G401 (cell line): ENCODE data around the gene USP32. TPM values are rescaled to one million over a fixed set of nuclear protein-coding genes. Genes with fewer than 3 reads are reported as not detected.
"Not testable (repeated sequence)": the region's sequence is repeated elsewhere in the genome, so short reads cannot be mapped to it uniquely, and the experiment has no call there.

ENCODE experiments used
- DNase-seq: peaks from one replicate; pipeline ENCODE4 v3.0.0-alpha.2; 2015; ENCODE audit warnings: low spot score
- in situ Hi-C: cut with HindIII; loops from 2 replicates; pipeline ENCODE4 v1.10.0; 2016; ENCODE audit warnings: low sequenced_read_pairs, mixed read lengths
- total RNA-seq: library from RNA; depleted of rRNA; stranded (reverse); fragments of >200 nt; shearing (Covaris generic); gene quantifications from 2 replicates; pipeline ENCODE4 v1.2.3, GENCODE V29; 2014

USP32 gene
- total RNA-seq, 1 experiment from 2014 or later: 42.4 TPM

DNA sequence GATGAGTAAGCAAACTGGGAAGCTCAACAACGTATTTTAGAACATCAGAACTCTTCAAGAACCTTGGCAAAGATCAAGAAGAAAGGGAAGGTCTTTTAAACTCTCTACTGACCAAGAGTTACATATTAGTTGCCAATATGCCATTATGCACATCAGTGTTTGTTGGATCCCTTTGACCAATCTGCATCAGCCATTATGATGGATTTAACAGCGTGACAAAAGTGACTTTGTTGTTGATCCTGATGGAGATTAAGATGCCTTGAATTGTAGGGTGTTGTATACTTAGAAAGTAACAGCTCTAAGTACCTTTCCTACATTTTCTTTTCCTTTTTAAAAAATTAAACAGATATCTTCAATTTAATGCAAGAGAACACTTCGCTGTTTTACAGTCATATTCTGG lies 133.6 kb downstream of the USP32 start:
- in situ Hi-C loops: no loop called here
- no peak for DNase-seq

GRCh38 chr17:60256174-60256573 lies 135.8 kb downstream of the USP32 start:
- no peak for DNase-seq

DNA sequence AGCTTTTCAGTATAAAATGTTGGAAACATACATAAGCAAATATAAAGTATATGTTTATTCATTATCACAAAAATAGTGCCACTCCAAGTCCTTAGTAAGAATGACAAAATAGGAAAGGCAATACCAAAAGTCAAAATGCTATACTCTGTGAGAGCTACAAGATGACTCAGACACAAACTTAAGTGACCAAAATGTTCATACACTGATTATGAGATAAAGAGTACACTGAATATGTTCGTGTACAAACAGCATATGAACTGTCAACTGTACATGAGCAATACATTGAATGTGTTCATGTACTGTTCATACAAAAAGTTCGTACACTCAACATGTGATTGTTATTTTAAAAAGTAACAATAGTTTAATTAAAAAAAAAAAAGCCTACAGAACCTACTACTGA lies 138.9 kb downstream of the USP32 start:
- in situ Hi-C loops: no loop called here

More at GRCh38 chr17:60256174-60256573, 135.8 kb downstream of the USP32 start:
- in situ Hi-C loops: no loop called here

GRCh38 chr17:60252459-60252858 lies 139.5 kb downstream of the USP32 start:
- no peak for DNase-seq
- in situ Hi-C loops: no loop called here

More for the DNA sequence above, 138.9 kb downstream of the USP32 start:
- no peak for DNase-seq

DNA sequence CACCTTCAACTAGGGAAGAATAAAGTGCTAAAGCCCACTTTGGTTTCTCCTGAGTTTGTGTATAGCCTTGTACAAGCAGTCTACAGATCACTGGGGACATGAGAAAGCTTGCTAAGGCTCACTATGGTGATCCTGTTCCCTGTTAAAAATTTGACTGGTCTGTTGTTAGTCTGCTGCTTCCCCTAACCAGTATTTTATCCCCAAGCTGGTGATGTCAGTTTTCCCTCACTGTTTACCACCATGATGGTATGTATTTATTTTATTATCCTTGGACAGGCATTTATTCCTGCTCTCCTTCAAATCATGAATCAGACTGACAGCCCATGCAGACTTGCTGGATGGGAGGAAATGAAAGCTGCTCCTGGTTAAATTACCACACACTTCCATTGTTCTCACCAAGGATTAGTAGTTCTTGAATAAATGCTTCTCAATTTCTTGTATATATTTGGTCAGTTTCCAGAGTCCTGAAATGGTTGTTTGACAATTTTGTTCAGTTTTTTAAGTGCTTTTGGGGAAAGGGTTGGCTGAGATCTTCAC lies 142.6 kb downstream of the USP32 start:
- in situ Hi-C loops: no loop called here
- DNase-seq: no peak

GRCh38 chr17:60248618-60249289 lies 143.2 kb downstream of the USP32 start:
- in situ Hi-C loops: no loop called here
- no peak for DNase-seq

GRCh38 chr17:60247836-60248461 lies 144.0 kb downstream of the USP32 start:
- in situ Hi-C loops: no loop called here

GRCh38 chr17:60244656-60245055 lies 147.3 kb downstream of the USP32 start:
- in situ Hi-C loops: no loop called here
- DNase-seq: no peak

More at GRCh38 chr17:60247836-60248461, 144.0 kb downstream of the USP32 start:
- DNase-seq: no peak

DNA sequence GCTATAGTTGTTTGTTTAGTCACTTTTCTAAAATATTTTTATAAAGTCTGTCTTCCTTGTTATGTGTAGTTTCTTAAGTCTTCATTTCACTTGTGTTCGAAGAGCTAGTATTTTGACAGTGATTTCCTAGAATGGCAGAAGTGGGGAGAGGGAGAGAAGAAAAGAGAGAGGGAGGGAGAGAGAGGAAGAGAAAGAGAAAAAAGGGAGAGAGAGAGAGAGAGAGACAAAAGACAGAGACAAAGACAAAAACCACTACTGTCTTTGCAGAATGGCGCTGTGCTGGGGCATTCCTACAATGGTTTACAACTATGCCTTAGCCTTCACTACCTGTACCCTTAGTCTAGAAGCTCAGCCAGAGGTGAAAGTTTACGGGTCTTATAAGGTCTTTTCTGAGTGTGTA lies 151.6 kb downstream of the USP32 start:
- in situ Hi-C loops: no loop called here
- no peak for DNase-seq

- peak; percentile 9 for DNase-seq
- in situ Hi-C loops: no loop called here
These were observed 160.2 kb downstream of the USP32 start for GRCh38 chr17:60231691-60232090.

- DNase-seq: peak; percentile 53
- in situ Hi-C loops: no loop called here
These were observed 160.7 kb downstream of the USP32 start for GRCh38 chr17:60231234-60231633.

DNA sequence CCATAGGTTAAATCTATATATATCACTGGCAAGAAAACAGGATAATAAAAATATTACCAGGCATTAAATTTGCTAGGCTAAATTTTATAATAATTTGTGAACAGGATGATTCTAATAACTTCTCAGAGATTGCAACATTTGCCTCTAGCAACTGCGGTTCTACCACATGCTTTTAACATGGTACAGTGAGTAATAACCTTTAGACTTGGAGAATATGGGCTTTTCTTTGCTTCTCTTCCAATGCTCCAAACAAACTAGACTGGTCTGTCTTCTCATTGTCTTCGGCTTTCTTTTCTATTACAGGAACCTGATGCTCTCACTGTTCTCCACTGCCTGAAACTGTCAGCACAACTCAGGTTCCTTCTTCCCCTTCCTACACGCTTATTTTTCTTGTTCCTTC lies 161.6 kb downstream of the USP32 start:
- DNase-seq: no peak
- in situ Hi-C loops: no loop called here

DNA sequence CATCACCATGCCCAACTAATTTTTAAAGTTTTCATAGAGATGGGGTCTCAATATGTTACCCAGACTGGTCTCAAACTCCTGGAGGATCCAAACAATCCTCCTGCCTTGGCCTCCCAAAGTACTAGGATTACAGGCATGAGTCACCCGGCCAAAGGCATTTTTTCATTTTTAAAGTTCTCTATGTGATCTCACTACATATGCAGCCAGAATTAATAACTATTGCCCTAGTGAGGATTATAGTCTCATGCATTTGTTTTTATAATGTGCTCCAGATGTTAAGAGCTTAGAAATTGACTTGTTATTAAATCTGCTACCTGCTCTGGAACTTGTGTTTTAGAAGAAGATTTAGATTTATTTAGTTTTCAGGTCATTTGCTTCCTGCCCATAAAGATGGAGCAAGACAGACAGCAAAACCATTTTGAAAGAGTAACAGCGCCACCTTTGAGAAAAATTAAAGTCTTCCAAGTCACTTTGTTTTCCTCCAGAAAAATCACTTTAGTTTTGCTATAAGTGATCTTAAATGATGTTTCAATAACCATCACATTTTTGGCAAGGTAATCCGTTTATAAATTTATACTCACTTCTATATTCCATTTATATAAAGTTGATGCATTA lies 162.6 kb downstream of the USP32 start:
- in situ Hi-C loops: no loop called here
- DNase-seq: peak; percentile 16

- in situ Hi-C loops, DNase-seq: not testable (repeated sequence)
These were observed 164.7 kb downstream of the USP32 start for GRCh38 chr17:60227276-60227675.

DNA sequence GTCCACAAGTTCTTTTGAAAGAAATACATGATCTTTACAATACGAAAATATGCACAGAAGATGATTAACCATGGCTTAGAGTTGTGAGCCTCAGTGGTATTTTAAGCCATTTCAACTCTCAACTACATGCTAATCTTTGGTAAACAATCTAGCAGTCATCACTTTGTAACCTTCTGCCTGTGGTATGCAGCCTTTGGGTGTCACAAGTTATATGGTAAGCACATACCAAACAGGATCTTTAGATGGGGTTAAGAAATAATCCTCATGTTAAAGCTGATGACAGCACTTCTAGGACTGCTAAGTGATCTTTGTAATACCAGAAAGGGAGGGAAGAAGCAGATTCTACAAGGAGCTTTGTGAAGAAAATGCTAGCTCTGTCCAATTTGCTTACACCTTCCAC lies 167.9 kb downstream of the USP32 start:
- no peak for DNase-seq
- in situ Hi-C loops: no loop called here

- no peak for DNase-seq
- in situ Hi-C loops: no loop called here
These were observed 168.5 kb downstream of the USP32 start for GRCh38 chr17:60223456-60223855.

GRCh38 chr17:60218774-60219173 lies 173.2 kb downstream of the USP32 start:
- in situ Hi-C loops, DNase-seq: not testable (repeated sequence)

DNA sequence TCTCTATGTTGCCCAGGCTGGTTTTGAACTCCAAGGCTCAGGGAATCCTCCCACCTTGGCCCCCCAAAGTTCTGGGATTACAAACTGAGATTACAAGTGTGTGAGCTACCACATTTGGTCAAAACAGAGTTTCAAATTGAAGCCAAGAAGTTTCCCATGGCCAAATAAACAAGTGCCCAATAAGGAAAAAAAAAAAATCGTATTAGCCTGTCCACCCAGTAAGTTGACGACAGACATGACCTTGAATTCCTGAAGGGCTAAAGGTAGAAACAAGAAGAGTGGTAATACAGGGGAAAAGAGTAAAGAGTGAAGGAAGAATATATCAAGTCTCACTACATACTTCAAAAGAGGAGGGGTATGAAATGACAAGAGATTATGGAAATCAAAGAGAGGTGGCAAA lies 176.0 kb downstream of the USP32 start:
- in situ Hi-C loops, DNase-seq: not testable (repeated sequence)

GRCh38 chr17:60211282-60211681 lies 180.7 kb downstream of the USP32 start:
- DNase-seq, in situ Hi-C loops: not testable (repeated sequence)

- in situ Hi-C loops, DNase-seq: not testable (repeated sequence)
These were observed 183.6 kb downstream of the USP32 start for GRCh38 chr17:60208302-60208701.
